Brain microvascular endothelial cell (primary cell): ENCODE data around the gene MMD2.
"Not testable (repeated sequence)": the region's sequence is repeated elsewhere in the genome, so short reads cannot be mapped to it uniquely, and the experiment has no call there.

ENCODE experiments used
- DNase-seq: peaks from one replicate; pipeline ENCODE4 v3.0.0-alpha.2; 2020
- H3K27ac ChIP-seq: fragments of 250-450 bp; sonication (Bioruptor Pico); 2 replicates; pipeline ENCODE4 v1.5.1; 2020; ENCODE audit warnings: mild to moderate bottlenecking, moderate library complexity
- H3K27me3 ChIP-seq: fragments of 250-450 bp; sonication (Bioruptor Pico); replicated peaks from 2 replicates; pipeline ENCODE4 v1.5.1; 2020; ENCODE audit warnings: mild to moderate bottlenecking
- H3K36me3 ChIP-seq: fragments of 250-450 bp; sonication (Bioruptor Pico); replicated peaks from 2 replicates; pipeline ENCODE4 v1.5.1; 2020; ENCODE audit warnings: mild to moderate bottlenecking
- H3K4me3 ChIP-seq: 2 replicates; pipeline ENCODE4 v1.5.1; 2011; ENCODE audit warnings: low read depth, mild to moderate bottlenecking, control low read depth, low read length, moderate library complexity
- in situ Hi-C: cut with HindIII; loops from 2 replicates; pipeline ENCODE4 v1.10.0; 2017; ENCODE audit warnings: low sequenced_read_pairs, low pct_ligation_motif_present
- TF ChIP-seq, protein P1 (sequence below): IDR thresholded peaks from 2 replicates; pipeline ENCODE4 v1.5.1; 2011; ENCODE audit warnings: low read depth, mild to moderate bottlenecking, moderate library complexity, low read length, control low read depth, inconsistent platforms; ENCODE audit errors: missing control alignments

The MMD2 gene

DNA sequence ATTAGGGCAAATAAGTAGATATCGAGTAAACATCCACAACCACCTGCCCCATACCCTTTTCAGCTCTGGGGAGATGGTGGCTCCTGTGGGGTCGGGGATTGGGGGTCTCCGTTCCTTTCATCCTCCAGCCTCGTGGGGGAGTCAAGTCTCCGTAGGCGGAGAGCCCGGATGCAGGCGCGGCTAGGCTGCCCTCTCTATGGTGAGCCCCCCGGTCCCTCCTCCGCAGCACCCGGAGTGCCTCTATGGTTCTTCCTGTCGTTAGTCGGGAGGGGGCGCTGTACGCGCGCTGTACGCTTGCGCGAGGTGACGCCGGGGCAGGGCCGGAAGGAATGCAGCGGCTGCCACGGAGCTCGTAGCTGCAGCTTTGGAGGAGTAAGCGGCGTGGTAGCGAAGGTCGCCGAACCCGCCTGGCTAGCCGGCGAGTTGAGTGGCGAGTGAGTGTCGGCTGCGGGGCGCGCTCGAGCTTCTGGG is 14.8 kb upstream of the MMD2 start:
- TF ChIP-seq, protein P1, sequence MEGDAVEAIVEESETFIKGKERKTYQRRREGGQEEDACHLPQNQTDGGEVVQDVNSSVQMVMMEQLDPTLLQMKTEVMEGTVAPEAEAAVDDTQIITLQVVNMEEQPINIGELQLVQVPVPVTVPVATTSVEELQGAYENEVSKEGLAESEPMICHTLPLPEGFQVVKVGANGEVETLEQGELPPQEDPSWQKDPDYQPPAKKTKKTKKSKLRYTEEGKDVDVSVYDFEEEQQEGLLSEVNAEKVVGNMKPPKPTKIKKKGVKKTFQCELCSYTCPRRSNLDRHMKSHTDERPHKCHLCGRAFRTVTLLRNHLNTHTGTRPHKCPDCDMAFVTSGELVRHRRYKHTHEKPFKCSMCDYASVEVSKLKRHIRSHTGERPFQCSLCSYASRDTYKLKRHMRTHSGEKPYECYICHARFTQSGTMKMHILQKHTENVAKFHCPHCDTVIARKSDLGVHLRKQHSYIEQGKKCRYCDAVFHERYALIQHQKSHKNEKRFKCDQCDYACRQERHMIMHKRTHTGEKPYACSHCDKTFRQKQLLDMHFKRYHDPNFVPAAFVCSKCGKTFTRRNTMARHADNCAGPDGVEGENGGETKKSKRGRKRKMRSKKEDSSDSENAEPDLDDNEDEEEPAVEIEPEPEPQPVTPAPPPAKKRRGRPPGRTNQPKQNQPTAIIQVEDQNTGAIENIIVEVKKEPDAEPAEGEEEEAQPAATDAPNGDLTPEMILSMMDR = peak; percentile 93
- peak overlapping the region; percentile 66 for H3K27ac ChIP-seq
- in situ Hi-C loops = no loop called here
- no peaks in the 10 kb centered on the region for H3K27me3 ChIP-seq
- H3K4me3 ChIP-seq = peak overlapping the region; percentile 81
- peak; percentile 78 for DNase-seq
- peaks cover 19% of the 10 kb centered on the region for H3K36me3 ChIP-seq

DNA sequence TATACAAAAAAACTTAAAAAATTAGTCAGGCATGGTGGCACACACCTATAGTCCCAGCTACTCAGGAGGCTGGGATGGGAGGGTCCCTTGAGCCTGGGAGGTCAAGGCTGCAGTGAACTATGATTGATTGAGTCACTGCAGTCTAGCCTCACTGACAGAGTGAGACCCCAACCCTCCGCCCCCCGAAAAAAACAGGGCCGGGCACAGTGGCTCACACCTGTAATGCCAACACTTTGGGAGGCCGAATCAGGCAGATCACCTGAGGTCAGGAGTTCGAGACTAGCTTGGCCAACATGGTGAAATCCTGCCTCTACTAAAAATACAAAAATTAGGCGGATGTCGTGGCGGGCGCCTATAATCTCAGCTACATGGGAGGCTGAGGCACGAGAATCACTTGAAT is 13.5 kb upstream of the MMD2 start:
- H3K4me3 ChIP-seq, in situ Hi-C loops, H3K36me3 ChIP-seq, DNase-seq, H3K27ac ChIP-seq, H3K27me3 ChIP-seq: not testable (repeated sequence)

DNA sequence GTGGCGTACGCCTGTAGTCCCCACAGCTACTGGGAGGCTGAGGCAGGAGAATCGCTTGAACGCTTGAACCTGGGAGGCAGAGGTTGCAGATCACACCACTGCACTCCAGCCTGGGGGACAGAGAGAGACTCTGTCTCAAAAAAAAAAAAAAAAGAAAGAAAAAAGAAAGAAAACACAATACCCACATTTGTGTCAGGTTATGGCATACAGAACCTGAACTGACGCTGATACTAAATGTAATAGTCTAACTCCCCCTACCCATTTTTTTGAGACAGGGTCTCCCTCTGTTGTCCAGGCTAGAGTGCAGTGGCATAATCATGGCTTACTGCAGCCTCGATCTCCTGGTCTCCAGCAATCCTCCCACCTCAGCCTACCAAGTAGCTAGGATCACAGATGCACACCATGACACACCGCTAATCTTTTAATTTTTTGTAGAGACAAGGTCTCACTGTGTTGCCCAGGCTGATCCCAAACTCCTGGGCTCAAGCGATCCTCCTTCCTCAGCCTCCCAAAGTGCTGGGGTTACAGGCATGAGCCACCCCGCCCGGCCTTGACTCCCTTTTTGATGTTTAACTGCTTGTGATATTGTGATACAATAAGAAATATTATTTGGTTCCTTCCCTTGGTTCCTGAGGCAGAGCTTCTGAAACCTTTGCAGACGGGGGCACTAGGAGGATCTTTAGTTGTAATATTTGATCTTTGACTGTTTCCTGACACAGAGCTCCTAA is 6.5 kb upstream of the MMD2 start:
- no peak for DNase-seq
- H3K27ac ChIP-seq = no peak overlapping the region
- H3K36me3 ChIP-seq = no peaks in the 10 kb centered on the region
- H3K27me3 ChIP-seq = peaks cover under 1% of the 10 kb centered on the region
- H3K4me3 ChIP-seq = no peak overlapping the region
- in situ Hi-C loops = no loop called here
- TF ChIP-seq, protein P1 = no peak

DNA sequence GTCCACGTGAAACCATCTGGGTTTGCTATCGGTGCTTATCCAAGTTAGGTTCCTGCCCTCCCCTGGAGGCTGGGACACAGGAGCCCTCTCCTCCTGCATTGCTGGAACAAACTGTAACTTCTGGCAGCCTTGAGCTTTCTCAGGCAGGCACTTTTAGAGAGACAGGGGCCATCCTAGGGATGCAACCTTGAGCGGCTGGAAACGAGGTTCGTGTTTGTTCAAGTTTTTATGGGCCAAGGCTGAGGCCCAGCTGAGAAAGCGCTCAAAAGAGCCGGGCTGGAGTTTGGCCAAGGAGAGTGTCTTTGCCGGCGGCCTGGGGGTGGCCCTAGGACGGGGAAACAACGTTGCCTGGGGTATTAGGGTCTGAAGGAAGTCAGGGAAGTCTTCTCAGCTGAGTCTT is 5.5 kb upstream of the MMD2 start:
- TF ChIP-seq, protein P1 = no peak
- no peak for DNase-seq
- H3K4me3 ChIP-seq = no peak overlapping the region
- in situ Hi-C loops = no loop called here
- H3K36me3 ChIP-seq = no peaks in the 10 kb centered on the region
- H3K27ac ChIP-seq = no peak overlapping the region
- peaks cover 2% of the 10 kb centered on the region for H3K27me3 ChIP-seq

DNA sequence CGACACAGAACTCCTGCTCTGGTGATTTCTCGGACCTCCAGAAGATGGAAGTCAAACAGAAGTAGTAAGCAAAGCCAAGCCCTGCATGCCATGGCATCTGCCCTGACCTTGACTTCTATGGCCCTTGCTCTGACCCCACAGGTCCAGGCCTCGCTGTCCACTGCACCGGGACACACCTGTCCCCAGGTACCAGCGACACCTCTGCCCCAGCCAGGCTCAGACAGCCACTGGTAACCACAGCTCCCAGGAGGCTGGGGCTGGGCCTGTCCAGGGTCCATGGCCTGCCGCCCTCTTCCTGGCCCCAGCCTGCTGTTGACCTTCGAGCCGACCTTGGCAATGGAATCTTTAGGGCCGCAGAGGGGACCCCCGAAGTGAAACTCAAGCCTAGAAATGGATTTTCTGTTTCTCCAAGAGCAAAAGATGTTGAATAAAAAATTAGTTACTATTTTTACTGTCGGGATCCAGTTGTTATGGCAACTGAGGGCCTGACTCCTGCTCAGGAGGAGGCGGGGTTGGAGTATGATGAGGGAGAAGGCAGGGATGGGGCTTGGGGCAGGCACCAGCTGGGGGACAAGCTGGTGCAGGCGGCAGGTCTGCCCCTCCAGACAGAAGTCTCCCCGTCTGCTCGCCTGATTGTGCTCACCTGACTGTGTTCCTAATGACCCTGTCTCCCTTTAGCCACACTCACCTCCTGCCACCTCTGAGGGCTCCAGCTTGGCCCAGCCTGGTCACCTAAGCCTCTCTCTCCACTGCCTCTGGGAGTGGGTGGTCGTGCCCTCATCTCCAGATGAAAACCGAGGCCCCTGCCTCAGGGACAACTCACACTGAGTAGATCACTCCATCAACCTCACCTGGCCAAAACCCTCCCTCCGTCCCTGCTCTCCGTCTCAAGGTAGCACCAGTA is 4.1 kb upstream of the MMD2 start:
- H3K27me3 ChIP-seq = peaks cover 11% of the 10 kb centered on the region
- no peak for DNase-seq
- TF ChIP-seq, protein P1 = no peak
- no peaks in the 10 kb centered on the region for H3K36me3 ChIP-seq
- H3K4me3 ChIP-seq = no peak overlapping the region
- H3K27ac ChIP-seq = no peak overlapping the region
- in situ Hi-C loops = no loop called here

DNA sequence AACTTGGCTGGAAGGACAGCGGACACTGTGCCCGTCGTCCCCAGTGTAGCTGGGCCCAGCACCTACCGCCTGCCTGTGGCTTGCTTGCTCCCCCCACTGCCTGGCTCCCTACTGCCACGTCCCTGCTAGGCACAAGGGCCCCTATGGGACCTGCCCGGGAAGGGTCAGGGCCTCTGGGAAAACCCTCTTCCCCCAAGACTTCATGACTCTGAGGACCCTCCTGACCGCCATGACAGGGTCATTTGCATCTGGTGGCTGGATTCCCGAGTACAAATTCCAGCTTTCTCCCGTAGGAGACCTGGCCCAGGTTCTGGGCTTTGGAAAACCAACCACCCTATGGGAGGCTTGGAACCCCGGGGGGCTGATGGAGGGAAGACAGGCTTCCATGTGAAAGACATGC is 1.4 kb upstream of the MMD2 start:
- in situ Hi-C loops = no loop called here

More for the DNA sequence above, 1.4 kb upstream of the MMD2 start:
- no peaks in the 10 kb centered on the region for H3K36me3 ChIP-seq
- no peak overlapping the region for H3K4me3 ChIP-seq
- H3K27ac ChIP-seq = no peak overlapping the region
- no peak for DNase-seq
- H3K27me3 ChIP-seq = peaks cover 17% of the 10 kb centered on the region
- TF ChIP-seq, protein P1 = no peak
